IMR-90 (cell line): ENCODE results near the gene PITHD1.

Experiments
- BHLHE40 ChIP-seq: fragments of 150-350 bp; IDR thresholded peaks from 2 replicates; pipeline ENCODE4 v1.6.1; 2016; ENCODE audit warnings: mild to moderate bottlenecking, low read depth, low read length
- CEBPB ChIP-seq: IDR thresholded peaks from 2 replicates; pipeline ENCODE4 v1.6.1; 2012; ENCODE audit warnings: low read depth, low read length, improper control_type of control experiment
- CHD1 ChIP-seq: IDR thresholded peaks from 2 replicates; pipeline ENCODE4 v1.6.1; 2012; ENCODE audit warnings: low read depth, low read length, improper control_type of control experiment
- CTCF ChIP-seq: conservative IDR thresholded peaks from 2 replicates; pipeline ENCODE4 v1.5.1; 2012; ENCODE audit warnings: mild to moderate bottlenecking, low read depth, low read length, improper control_type of control experiment
- FOS ChIP-seq: fragments of 150-350 bp; IDR thresholded peaks from 2 replicates; pipeline ENCODE4 v1.6.1; 2016; ENCODE audit warnings: low read depth, low read length
- MAFK ChIP-seq: IDR thresholded peaks from 2 replicates; pipeline ENCODE4 v1.6.1; 2012; ENCODE audit warnings: low read depth, low read length, improper control_type of control experiment
- MXI1 ChIP-seq: IDR thresholded peaks from 2 replicates; pipeline ENCODE4 v1.6.1; 2012; ENCODE audit warnings: low read depth, mild to moderate bottlenecking, low read length, moderate library complexity, borderline replicate concordance
- POLR2A ChIP-seq: IDR thresholded peaks from 2 replicates; pipeline ENCODE4 v1.6.1; 2012; ENCODE audit warnings: mild to moderate bottlenecking, low read depth, low read length
- RAD21 ChIP-seq: IDR thresholded peaks from 2 replicates; pipeline ENCODE4 v1.6.1; 2012; ENCODE audit warnings: low read length, improper control_type of control experiment
- RCOR1 ChIP-seq: IDR thresholded peaks from 2 replicates; pipeline ENCODE4 v1.6.1; 2012; ENCODE audit warnings: mild to moderate bottlenecking, low read length, improper control_type of control experiment; ENCODE audit not compliant: insufficient replicate concordance
- RFX5 ChIP-seq: IDR thresholded peaks from 2 replicates; pipeline ENCODE4 v1.8.0; 2012; ENCODE audit warnings: low read depth, mild to moderate bottlenecking, low read length, moderate library complexity
- SMC3 ChIP-seq: fragments of 150-350 bp; IDR thresholded peaks from 2 replicates; pipeline ENCODE4 v1.6.1; 2016; ENCODE audit warnings: low read depth, mild to moderate bottlenecking, antibody characterized with exemption, low read length, moderate library complexity
- USF2 ChIP-seq: fragments of 150-350 bp; IDR thresholded peaks from 2 replicates; pipeline ENCODE4 v1.6.1; 2017; ENCODE audit warnings: mild to moderate bottlenecking, antibody characterized with exemption, low read length, low read depth

- TF ChIP-seq POLR2A, result no peak
- no peak for TF ChIP-seq MXI1
- peak; percentile 75 for TF ChIP-seq CTCF
- TF ChIP-seq RFX5, result no peak
- no peak for TF ChIP-seq RCOR1
- peak; percentile 74 for TF ChIP-seq RAD21
- TF ChIP-seq MAFK, result no peak
- no peak for TF ChIP-seq CHD1
- TF ChIP-seq FOS, result no peak
- peak; percentile 90 for TF ChIP-seq BHLHE40
- TF ChIP-seq SMC3, result peak; percentile 49
- no peak for TF ChIP-seq CEBPB
- 0 out of 2 replicates have a peak, but pooled peaks have one; percentile 14 for TF ChIP-seq USF2
Measured at GRCh38 chr1:23809751-23810171, 31.5 kb downstream of the PITHD1 start.
